Left ventricle myocardium inferior (tissue), 1 donor: Measurements from ENCODE around the gene ANAPC7. TPM values are rescaled to one million over a fixed set of nuclear protein-coding genes. Genes with fewer than 3 reads are reported as not detected.
"Not testable (repeated sequence)": the region's sequence is repeated elsewhere in the genome, so short reads cannot be mapped to it uniquely, and the experiment has no call there.

Experiments used
- DNase-seq: peaks from one replicate; pipeline ENCODE4 v3.0.0-alpha.2; 2020
- H3K27ac ChIP-seq: fragments of 200-600 bp; replicated peaks from 2 replicates; pipeline ENCODE4 v1.8.0; 2021
- H3K27me3 ChIP-seq: fragments of 200-600 bp; 2 replicates; pipeline ENCODE4 v1.8.0; 2021; ENCODE audit warnings: low read depth
- H3K36me3 ChIP-seq: fragments of 200-600 bp; 2 replicates; pipeline ENCODE4 v1.8.0; 2021
- H3K4me1 ChIP-seq: fragments of 200-600 bp; 2 replicates; pipeline ENCODE4 v1.8.0; 2021
- H3K4me3 ChIP-seq: fragments of 200-600 bp; 2 replicates; pipeline ENCODE4 v1.8.0; 2021; ENCODE audit warnings: mild to moderate bottlenecking, moderate library complexity
- H3K9me3 ChIP-seq: fragments of 200-600 bp; replicated peaks from 2 replicates; pipeline ENCODE4 v1.8.0; 2021
- intact Hi-C: fragments of 100-400 bp; cut with micrococcal nuclease; formaldehyde crosslinking; loops from one replicate; pipeline ENCODE4 v1.11.0; 2022
- total RNA-seq: library from RNA; stranded (reverse); fragmentation: NEBNext Ultra II Directional; extraction: Animal tissue kit (Norgen Biotek cat#: 25700); gene quantifications from one replicate; pipeline ENCODE4 v1.2.1, GENCODE V29; 2021
- TF ChIP-seq, protein P1 (sequence below): fragments of 200-600 bp; IDR thresholded peaks from 2 replicates; pipeline ENCODE4 v1.8.0; 2021; ENCODE audit warnings: antibody characterized with exemption, mild to moderate bottlenecking, borderline replicate concordance
- donor health status: DM: no; HTN: yes; CAD: no; lungs with severe emphysema.

The ANAPC7 gene
- total RNA-seq, 1 donor from 2014 or later = 32.0 TPM

DNA sequence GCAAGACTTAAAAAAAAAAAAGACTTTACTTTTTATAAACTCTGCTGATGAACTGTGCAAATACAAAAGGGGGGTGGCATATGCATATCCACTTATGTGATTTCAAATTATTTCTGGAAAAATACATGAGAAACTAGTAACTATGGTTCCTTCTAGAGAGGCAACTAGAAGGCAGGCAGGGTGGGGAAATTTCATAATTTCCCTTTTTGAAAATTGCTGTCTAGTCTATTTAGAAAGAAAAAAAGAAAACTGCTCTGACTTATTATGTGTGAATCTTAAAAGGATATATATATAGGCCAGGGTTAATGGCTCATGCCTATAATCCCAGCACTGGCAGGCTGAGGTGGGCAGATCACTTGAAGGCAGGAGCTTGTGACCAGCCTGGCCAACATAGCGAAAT is 42.3 kb downstream of the ANAPC7 start:
- H3K27me3 ChIP-seq = no peaks in the 10 kb centered on the region
- H3K4me3 ChIP-seq = no peak overlapping the region
- H3K4me1 ChIP-seq = no peaks in the 10 kb centered on the region
- no peaks in the 10 kb centered on the region for H3K9me3 ChIP-seq
- DNase-seq = no peak
- no peak overlapping the region for H3K27ac ChIP-seq
- TF ChIP-seq, protein P1, sequence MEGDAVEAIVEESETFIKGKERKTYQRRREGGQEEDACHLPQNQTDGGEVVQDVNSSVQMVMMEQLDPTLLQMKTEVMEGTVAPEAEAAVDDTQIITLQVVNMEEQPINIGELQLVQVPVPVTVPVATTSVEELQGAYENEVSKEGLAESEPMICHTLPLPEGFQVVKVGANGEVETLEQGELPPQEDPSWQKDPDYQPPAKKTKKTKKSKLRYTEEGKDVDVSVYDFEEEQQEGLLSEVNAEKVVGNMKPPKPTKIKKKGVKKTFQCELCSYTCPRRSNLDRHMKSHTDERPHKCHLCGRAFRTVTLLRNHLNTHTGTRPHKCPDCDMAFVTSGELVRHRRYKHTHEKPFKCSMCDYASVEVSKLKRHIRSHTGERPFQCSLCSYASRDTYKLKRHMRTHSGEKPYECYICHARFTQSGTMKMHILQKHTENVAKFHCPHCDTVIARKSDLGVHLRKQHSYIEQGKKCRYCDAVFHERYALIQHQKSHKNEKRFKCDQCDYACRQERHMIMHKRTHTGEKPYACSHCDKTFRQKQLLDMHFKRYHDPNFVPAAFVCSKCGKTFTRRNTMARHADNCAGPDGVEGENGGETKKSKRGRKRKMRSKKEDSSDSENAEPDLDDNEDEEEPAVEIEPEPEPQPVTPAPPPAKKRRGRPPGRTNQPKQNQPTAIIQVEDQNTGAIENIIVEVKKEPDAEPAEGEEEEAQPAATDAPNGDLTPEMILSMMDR = no peak
- no peaks in the 10 kb centered on the region for H3K36me3 ChIP-seq
- intact Hi-C loops = no loop called here

DNA sequence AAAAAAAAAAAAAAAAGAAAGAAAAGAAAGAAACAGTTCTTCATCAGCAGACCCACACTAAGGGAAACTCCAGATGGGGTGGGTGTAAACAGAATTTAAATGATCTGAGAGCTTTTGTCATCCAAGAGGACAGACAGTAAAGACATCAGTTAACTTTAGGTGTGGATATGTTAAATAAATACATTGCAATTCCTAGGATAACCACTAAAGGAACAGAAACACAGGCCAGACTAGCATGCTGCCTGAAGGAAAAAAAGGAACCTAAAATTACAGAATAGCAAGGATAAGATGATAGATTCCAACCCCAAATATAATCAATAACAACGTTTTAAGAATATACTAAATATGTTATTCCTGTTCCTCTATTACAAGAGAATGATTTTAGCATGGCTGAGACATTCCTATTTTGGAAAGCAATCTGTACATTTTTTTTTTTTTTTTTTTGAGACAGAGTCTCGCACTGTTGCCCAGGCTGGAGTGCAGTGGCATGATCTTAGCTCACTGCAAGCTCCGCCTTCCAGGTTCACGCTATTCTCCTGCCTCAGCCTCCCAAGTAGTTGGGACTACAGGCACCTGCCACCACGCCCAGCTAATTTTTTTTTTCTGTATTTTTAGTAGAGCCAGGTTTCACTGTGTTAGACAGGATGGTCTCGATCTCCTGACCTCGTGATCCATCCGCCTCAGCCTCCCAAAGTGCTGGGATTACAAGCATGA is 45.0 kb downstream of the ANAPC7 start:
- H3K9me3 ChIP-seq, H3K27me3 ChIP-seq, H3K4me3 ChIP-seq, DNase-seq, H3K27ac ChIP-seq, intact Hi-C loops, H3K4me1 ChIP-seq, H3K36me3 ChIP-seq: not testable (repeated sequence)
- TF ChIP-seq, protein P1 = peak; percentile 18

DNA sequence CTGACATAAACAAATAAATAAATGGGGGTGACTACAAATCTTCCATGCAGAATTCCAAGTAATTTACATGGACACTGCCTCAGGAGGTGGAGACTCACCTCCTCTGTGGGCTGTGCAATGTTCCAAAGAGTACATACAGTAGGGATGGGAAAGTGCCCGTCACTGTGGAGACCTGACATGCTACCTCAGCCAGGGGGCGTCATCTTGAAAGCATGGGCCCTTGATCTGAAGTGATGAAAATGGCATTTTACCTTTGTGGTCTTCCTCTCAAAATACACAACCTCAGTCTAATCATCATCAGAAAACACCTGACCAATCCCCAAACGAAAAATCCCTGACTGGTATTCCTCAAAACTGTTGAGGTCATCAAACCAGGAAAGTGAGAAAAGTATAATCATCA is 48.4 kb downstream of the ANAPC7 start:
- no peak for DNase-seq
- TF ChIP-seq, protein P1 = peak; percentile 45
- H3K4me3 ChIP-seq = no peak overlapping the region
- intact Hi-C loops = no loop called here
- H3K9me3 ChIP-seq = no peaks in the 10 kb centered on the region
- H3K36me3 ChIP-seq = peaks cover 14% of the 10 kb centered on the region
- H3K27me3 ChIP-seq = no peaks in the 10 kb centered on the region
- H3K27ac ChIP-seq = no peak overlapping the region
- no peaks in the 10 kb centered on the region for H3K4me1 ChIP-seq

DNA sequence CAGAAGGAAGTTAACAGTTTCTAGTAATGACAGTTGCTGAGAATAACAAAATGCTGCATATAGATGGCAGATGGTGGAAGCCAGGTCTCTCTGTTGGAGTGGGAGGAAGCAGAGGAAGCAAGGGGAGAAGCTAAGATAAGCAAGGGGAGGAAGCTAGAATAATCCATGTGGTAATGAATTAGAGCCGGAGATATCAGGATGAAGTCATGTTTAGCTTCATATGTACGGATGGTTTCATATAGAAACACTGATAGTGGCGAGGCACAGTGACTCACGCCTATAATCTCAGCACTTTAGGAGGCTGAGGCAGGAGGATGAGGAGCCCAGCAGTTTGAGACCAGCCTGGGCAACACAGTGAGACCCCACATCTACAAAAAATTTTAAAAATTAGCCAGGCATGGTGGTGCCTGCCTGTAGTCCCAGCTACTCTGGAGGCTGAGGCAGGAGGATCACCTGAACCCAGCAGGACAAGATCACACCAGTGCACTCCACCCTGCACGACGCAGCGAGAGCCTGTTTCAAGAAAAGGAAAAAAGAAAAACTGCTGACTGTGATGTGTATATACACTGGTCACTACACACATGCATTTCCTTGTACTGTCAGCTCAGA is 49.2 kb downstream of the ANAPC7 start:
- DNase-seq = no peak
- peak overlapping the region; percentile 1 for H3K27ac ChIP-seq
- peaks cover 7% of the 10 kb centered on the region for H3K4me1 ChIP-seq
- no peak overlapping the region for H3K4me3 ChIP-seq
- H3K9me3 ChIP-seq = no peaks in the 10 kb centered on the region
- intact Hi-C loops = no loop called here
- TF ChIP-seq, protein P1 = no peak
- peaks cover 22% of the 10 kb centered on the region for H3K36me3 ChIP-seq
- no peaks in the 10 kb centered on the region for H3K27me3 ChIP-seq

DNA sequence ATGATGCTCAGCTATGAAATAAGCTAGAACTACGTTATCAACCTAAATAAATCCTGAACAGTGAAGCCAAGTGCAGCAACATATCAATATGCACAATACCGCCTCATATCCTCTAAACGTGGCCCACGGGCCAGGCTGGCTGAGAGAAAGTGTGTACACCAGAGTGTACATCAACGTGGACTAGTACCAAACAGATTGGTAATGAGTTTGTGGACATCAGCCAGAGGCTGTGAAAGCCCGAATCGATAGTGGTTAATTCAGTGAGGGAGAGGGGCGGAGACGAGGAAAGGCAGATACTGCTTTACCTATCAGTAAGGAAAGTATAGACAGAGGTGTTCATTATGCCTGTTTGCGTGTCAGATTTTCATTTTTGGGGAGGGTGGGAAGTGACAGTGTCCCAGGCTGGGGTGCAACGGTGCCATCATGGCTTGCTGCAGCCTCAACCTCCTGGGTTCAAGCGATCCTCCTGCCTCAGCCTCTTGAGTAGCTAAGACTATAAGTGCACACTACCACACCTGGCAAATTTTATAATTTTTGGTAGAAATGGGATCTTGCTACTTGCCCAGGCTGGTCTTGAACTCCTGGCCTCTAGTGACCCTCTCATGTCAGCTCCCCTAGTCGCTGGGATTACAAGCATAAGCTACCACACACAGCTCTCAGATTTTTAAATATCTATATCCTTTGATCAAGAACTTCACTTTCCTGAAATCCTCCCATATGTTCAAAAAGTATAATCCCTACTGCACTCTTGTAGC is 50.1 kb downstream of the ANAPC7 start:
- Histone ChIP-seq H3K9me3 (no peaks in the 10 kb centered on the region), H3K4me3 (no peak overlapping the region), H3K27ac (peak overlapping the region; percentile 1), H3K27me3 (no peaks in the 10 kb centered on the region), H3K4me1 (peaks cover 15% of the 10 kb centered on the region), H3K36me3 (peaks cover 31% of the 10 kb centered on the region)
- intact Hi-C loops = no loop called here
- TF ChIP-seq, protein P1 = no peak
- DNase-seq = no peak
